HCT116 (cell line): ENCODE measurements around the gene LINGO4. TPM values are rescaled to one million over a fixed set of nuclear protein-coding genes. Genes with fewer than 3 reads are reported as not detected.

ENCODE experiments used
- ATAC-seq: fragments of 200-7000 bp; cut with Tn5 transposase; 2 replicates; pipeline ENCODE4 v1.9.1; 2020; ENCODE audit warnings: mild to moderate bottlenecking, moderate library complexity
- BruUV-seq: library from RNA; stranded (reverse); fragments of 400-500 nt; replicated peaks from 2 replicates; lab custom pipeline; 2021; lab: Mats Ljungman, UMichigan
- CTCF ChIA-PET: fragments of 300-600 bp; sonication (Branson Sonifier 250); formaldehyde crosslinking; loops from one replicate; lab custom pipeline; 2021; ENCODE audit warnings: antibody characterized with exemption; lab: Charles Lee
- POLR2A ChIA-PET: fragments of 300-600, 350-600 bp; sonication (Branson Sonifier 250); formaldehyde crosslinking; loops from one replicate; lab custom pipeline; 2021; ENCODE audit warnings: antibody characterized with exemption; lab: Charles Lee
- RAD21 ChIA-PET, 2 experiments: fragments of 300-600 bp; sonication (Branson Sonifier 250); formaldehyde crosslinking; loops; one replicate each; lab custom pipeline; 2023; ENCODE audit warnings: low total read pairs in 2 of 2; ENCODE audit not compliant: uncharacterized antibody in 2 of 2, unreplicated experiment in 2 of 2, low non-redundant PET in 1 of 2; lab: Charles Lee
- DNase-seq: peaks from one replicate; pipeline ENCODE4 v3.0.0-alpha.2; 2010; ENCODE audit warnings: low read depth, low spot score
- H2AFZ ChIP-seq: fragments of 200-600 bp; shearing (Covaris generic), sonication (generic); 2 replicates; pipeline ENCODE4 v1.6.1; 2017; ENCODE audit warnings: low read depth, mixed run types, mixed read lengths, antibody characterized with exemption, low read length; ENCODE audit not compliant: poor library complexity, severe bottlenecking
- H3K27ac ChIP-seq: 2 replicates; pipeline ENCODE4 v1.5.1; 2012; ENCODE audit warnings: low read depth, low read length
- H3K27me3 ChIP-seq: fragments of 200-600 bp; sonication (generic); 2 replicates; pipeline ENCODE4 v1.6.1; 2016; ENCODE audit warnings: mixed run types, low read length, mixed read lengths; ENCODE audit not compliant: insufficient read depth
- H3K36me3 ChIP-seq, 2 experiments: fragments of 200-500 bp in 1 of 2; fragments of 200-600 bp in 1 of 2; sonication (Bioruptor generic) in 1 of 2; sonication (generic) in 1 of 2; 2 replicates each; pipeline versions ENCODE4 v1.5.1 to v1.6.1; 2014 to 2016; ENCODE audit warnings: low read length in 2 of 2, inconsistent platforms in 1 of 2, mixed read lengths in 1 of 2, mixed run types in 1 of 2; ENCODE audit not compliant: insufficient read depth in 2 of 2, control insufficient read depth in 1 of 2
- H3K4me1 ChIP-seq, 2 experiments: fragments of 200-600 bp in 1 of 2; sonication (generic) in 1 of 2; 2 replicates each; pipeline versions ENCODE4 v1.5.1 to v1.6.1; 2012 to 2017; ENCODE audit warnings: low read length in 2 of 2, inconsistent platforms in 1 of 2, mild to moderate bottlenecking in 1 of 2, mixed read lengths in 1 of 2, mixed run types in 1 of 2, moderate library complexity in 1 of 2; ENCODE audit not compliant: insufficient read depth in 2 of 2, control insufficient read depth in 1 of 2
- H3K4me2 ChIP-seq: fragments of 200-600 bp; sonication (generic); 2 replicates; pipeline ENCODE4 v1.6.1; 2017; ENCODE audit warnings: mixed run types, low read length, mixed read lengths
- H3K4me3 ChIP-seq, 2 experiments: fragments of 200-600 bp in 1 of 2; sonication (generic) in 1 of 2; replicated peaks in 1 of 2; 2 replicates each; pipeline ENCODE4 v1.5.1; 2011 to 2016; ENCODE audit warnings: low read length in 2 of 2, control low read depth in 1 of 2, low read depth in 1 of 2, mild to moderate bottlenecking in 1 of 2, mixed read lengths in 1 of 2, mixed run types in 1 of 2
- H3K79me2 ChIP-seq: fragments of 200-600 bp; sonication (generic); 2 replicates; pipeline ENCODE4 v1.6.1; 2017; ENCODE audit warnings: mild to moderate bottlenecking, mixed run types, low read length, moderate library complexity, mixed read lengths; ENCODE audit not compliant: insufficient read depth
- H3K9ac ChIP-seq: fragments of 200-600 bp; sonication (generic); 2 replicates; pipeline ENCODE4 v1.6.1; 2016; ENCODE audit warnings: low read length, mixed read lengths
- H3K9me2 ChIP-seq: fragments of 200-600 bp; sonication (generic), shearing (Covaris generic); 2 replicates; pipeline ENCODE4 v1.6.1; 2017; ENCODE audit warnings: mixed run types, mild to moderate bottlenecking, moderate library complexity; ENCODE audit not compliant: insufficient read depth
- H3K9me3 ChIP-seq, 2 experiments: fragments of 200-500 bp in 1 of 2; fragments of 200-600 bp in 1 of 2; sonication (Bioruptor generic) in 1 of 2; sonication (generic) in 1 of 2; 2 replicates each; pipeline ENCODE4 v1.6.1; 2014 to 2017; ENCODE audit warnings: low read length in 2 of 2, mixed read lengths in 2 of 2, inconsistent platforms in 1 of 2, low read depth in 1 of 2, mild to moderate bottlenecking in 1 of 2, mixed run types in 1 of 2, moderate library complexity in 1 of 2; ENCODE audit not compliant: control insufficient read depth in 1 of 2, insufficient read depth in 1 of 2
- H4K20me1 ChIP-seq: fragments of 200-600 bp; sonication (generic), shearing (Covaris generic); 2 replicates; pipeline ENCODE4 v1.6.1; 2017; ENCODE audit warnings: mixed run types, mild to moderate bottlenecking, moderate library complexity; ENCODE audit not compliant: insufficient read depth
- CBX3 ChIP-seq: IDR thresholded peaks from 2 replicates; pipeline ENCODE4 v1.6.1; 2012; ENCODE audit warnings: low read depth
- CTCF ChIP-seq, 3 experiments: fragments of 200-600 bp in 1 of 3; sonication (generic) in 1 of 3; IDR thresholded peaks in 2 of 3; conservative IDR thresholded peaks in 1 of 3; 2 replicates each; pipeline ENCODE4 v1.5.1; 2012 to 2017; ENCODE audit warnings: low read depth in 2 of 3, low read length in 2 of 3, antibody characterized with exemption in 1 of 3, borderline replicate concordance in 1 of 3, control low read depth in 1 of 3, mild to moderate bottlenecking in 1 of 3, mixed read lengths in 1 of 3, mixed run types in 1 of 3, moderate library complexity in 1 of 3; ENCODE audit not compliant: insufficient read depth in 1 of 3
- EGR1 ChIP-seq: IDR thresholded peaks from 2 replicates; pipeline ENCODE4 v1.6.1; 2012; ENCODE audit warnings: low read depth
- EZH2phosphoT487 ChIP-seq: fragments of 200-600 bp; IDR thresholded peaks from 2 replicates; pipeline ENCODE4 v1.6.1; 2018; ENCODE audit warnings: antibody characterized with exemption, borderline replicate concordance
- POLR2AphosphoS5 ChIP-seq: IDR thresholded peaks from 2 replicates; pipeline ENCODE4 v1.6.1; 2011; ENCODE audit warnings: mild to moderate bottlenecking, low read depth, low read length, moderate library complexity
- TCF7L2 ChIP-seq: IDR thresholded peaks from 2 replicates; pipeline ENCODE4 v1.7.0; 2011; ENCODE audit warnings: borderline replicate concordance, inconsistent platforms; ENCODE audit not compliant: insufficient read depth, insufficient read length; ENCODE audit errors: extremely low read depth
- ZBTB33 ChIP-seq: IDR thresholded peaks from 2 replicates; pipeline ENCODE4 v1.6.1; 2011; ENCODE audit warnings: mild to moderate bottlenecking, low read length, moderate library complexity; ENCODE audit not compliant: insufficient replicate concordance; ENCODE audit errors: extremely low read depth
- ZNF274 ChIP-seq: fragments of 200-500 bp; sonication (Bioruptor generic); IDR thresholded peaks from 2 replicates; pipeline ENCODE4 v1.6.1; 2014; ENCODE audit warnings: mild to moderate bottlenecking, low read depth, low read length, inconsistent platforms
- intact Hi-C: fragments of 100-400 bp; cut with micrococcal nuclease; formaldehyde crosslinking; loops from 2 replicates; pipeline ENCODE4 v1.10.0; 2022
- total RNA-seq: library from RNA; stranded (reverse); gene quantifications from one replicate; pipeline ENCODE4 v1.2.1, GENCODE V29; 2021; ENCODE audit not compliant: unreplicated experiment
- TF ChIP-seq, protein P1 (sequence below): IDR thresholded peaks from 2 replicates; pipeline ENCODE4 v1.6.1; 2012

LINGO4 gene
- total RNA-seq, 1 experiment from 2014 or later = not detected

GRCh38 chr1:151777317-151777716, 27.9 kb downstream of the LINGO4 start:
- Histone ChIP-seq H3K4me3 (no peak overlapping the region), H4K20me1 (no peaks in the 10 kb centered on the region), H3K27me3 (no peaks in the 10 kb centered on the region), H3K9me3 (no peaks in the 10 kb centered on the region), H3K4me1 (peaks cover 0 to 5% of the 10 kb centered on the region in 2 experiments; a peak in 1 of 4 replicates), H3K27ac (no peak overlapping the region), H2AFZ (no peak overlapping the region), H3K4me2 (no peak overlapping the region), H3K79me2 (no peaks in the 10 kb centered on the region), H3K9me2 (no peaks in the 10 kb centered on the region), H3K9ac (no peak overlapping the region), H3K36me3 (peaks cover 0 to 3% of the 10 kb centered on the region in 2 experiments; a peak in 1 of 4 replicates)
- POLR2A ChIA-PET = no interaction called here
- TF ChIP-seq ZBTB33 (no peak), TCF7L2 (no peak), EZH2phosphoT487 (no peak), CTCF (IDR thresholded peaks at IDR 0.05 in 2 of 3, conservative IDR thresholded peaks at IDR 0.05 in 1 of 3; ENCODE audit: borderline replicate concordance in 1 of 3, insufficient read depth in 1 of 3, low read depth in 2 of 3, low read length in 2 of 3) (no peak), EGR1 (no peak), CBX3 (no peak), ZNF274 (no peak), POLR2AphosphoS5 (no peak)
- TF ChIP-seq, protein P1, sequence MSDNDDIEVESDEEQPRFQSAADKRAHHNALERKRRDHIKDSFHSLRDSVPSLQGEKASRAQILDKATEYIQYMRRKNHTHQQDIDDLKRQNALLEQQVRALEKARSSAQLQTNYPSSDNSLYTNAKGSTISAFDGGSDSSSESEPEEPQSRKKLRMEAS = no peak
- intact Hi-C loops = no loop called here
- ATAC-seq = no peak
- RAD21 ChIA-PET = no interaction called here
- no peak for DNase-seq
- no TSS peak for BruUV-seq
- CTCF ChIA-PET = no interaction called here
